ENCODE data around the gene NPTN.

DNA sequence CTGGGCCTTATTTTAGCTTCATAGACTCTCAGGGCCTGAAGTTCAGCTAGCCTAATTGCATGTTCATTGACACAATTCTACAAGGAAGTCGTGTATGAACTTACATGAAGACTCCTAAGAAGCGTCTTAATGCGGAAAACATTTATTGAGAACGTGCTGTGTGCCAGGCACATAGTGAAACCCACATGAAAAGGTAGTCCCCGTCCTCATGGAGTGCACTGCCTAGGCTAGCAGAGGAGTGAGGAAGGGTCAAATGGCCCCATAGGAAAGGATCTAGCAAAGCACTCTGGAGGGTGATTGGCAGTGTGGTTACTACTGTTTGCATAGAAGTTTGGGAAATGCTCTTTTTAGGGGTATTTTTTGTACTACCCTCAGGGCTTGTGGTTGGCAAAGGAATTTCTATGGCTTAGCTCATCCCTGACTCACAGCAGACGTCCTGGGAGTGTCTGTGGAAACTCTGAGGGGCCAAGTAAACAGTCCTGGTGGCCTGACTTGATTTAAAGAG is 854 bp upstream of the NPTN start:
- TF ChIP-seq CTCF (IDR thresholded peaks at IDR 0.05): no peak
- TF ChIP-seq POLR2A (IDR thresholded peaks at IDR 0.05): no peak
